GM18511 (cell line): Measurements from ENCODE around the gene FRMPD1.

ENCODE experiments used
- ATAC-seq: cut with Tn5 transposase; IDR thresholded peaks from one replicate; pipeline ENCODE4 v1.9.1; 2021; ENCODE audit warnings: mild to moderate bottlenecking, moderate library complexity; ENCODE audit not compliant: unreplicated experiment

FRMPD1 gene

GRCh38 chr9:37676411-37676830, 25.7 kb downstream of the FRMPD1 start:
- no peak for ATAC-seq

GRCh38 chr9:37677435-37677834, 26.7 kb downstream of the FRMPD1 start:
- no peak for ATAC-seq

DNA sequence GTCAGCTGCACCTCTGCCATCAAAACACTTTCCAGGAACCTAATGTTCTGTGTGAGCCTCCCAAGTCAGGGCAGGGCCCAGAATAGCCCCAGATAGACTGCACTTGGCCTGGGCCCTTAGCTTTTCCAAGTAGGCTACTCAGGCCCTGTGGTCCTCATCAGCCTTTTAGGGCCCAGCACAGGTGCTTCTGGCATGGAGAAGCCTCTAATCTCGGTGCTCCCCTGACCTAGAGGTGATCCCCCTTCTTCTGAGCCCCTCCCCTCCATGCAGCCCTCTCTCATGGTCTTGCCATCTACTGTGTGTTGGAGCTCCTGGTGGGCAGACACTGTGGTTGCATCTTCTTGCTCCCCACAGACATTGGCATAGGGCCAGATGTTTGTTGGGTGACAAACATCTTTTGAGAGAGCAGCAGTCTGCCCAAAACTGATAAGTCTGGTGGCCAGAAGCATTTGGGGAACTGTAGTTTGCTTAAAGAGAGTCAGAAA, 28.1 kb downstream of the FRMPD1 start:
- ATAC-seq = no peak

DNA sequence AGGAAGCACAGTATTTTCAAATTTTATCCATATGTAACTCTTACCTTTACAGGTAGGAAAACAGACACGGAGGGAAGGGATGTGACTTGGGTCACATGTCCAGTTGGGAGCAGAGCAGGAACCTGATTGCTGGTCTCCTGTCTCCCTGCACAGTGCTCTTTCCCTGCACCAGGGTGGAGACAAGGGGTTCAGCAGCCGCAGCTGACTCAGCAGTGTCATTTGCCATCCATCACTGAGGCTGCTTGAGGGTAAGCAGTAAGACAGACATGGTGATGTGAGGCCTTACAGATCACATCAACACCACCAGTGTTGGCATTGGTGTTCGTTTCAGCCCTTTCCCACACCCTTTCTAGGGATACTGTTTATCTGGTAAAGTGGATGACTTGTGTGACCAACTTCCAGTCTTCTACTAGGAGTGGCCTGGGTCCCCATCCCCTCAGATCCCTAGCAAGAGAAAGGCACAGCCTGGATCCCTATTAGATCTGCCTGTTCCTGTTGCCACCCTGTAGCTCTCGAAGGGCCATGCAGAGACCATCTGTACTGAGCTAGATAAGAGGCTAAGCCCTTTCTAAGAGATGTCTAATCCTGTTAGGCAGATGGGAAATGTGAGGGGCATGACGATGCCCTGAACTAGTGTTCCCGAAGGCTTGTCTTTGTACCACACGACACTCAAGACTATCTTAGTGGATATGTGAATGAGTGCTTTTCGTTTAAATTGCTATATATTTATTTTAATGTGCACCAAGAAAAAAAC, 29.1 kb downstream of the FRMPD1 start:
- ATAC-seq = no peak

DNA sequence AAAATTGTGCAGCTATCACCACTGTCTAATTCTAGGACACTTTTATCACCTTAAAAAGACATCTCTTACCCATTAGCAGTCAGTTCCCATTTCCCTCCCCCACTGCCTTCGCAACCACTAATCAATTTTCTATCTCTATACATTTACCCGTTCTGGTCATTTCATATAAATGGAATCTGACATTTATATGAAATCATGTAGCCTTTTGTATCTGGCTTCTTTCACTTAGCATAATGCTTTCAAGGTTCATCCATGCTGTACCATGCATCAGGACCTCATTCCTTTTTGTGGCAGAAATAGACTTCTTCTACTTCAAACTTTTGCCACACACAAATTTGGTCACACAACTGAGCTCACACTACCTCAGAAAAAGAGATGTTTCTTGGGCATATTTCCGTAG, 32.2 kb downstream of the FRMPD1 start:
- no peak for ATAC-seq

DNA sequence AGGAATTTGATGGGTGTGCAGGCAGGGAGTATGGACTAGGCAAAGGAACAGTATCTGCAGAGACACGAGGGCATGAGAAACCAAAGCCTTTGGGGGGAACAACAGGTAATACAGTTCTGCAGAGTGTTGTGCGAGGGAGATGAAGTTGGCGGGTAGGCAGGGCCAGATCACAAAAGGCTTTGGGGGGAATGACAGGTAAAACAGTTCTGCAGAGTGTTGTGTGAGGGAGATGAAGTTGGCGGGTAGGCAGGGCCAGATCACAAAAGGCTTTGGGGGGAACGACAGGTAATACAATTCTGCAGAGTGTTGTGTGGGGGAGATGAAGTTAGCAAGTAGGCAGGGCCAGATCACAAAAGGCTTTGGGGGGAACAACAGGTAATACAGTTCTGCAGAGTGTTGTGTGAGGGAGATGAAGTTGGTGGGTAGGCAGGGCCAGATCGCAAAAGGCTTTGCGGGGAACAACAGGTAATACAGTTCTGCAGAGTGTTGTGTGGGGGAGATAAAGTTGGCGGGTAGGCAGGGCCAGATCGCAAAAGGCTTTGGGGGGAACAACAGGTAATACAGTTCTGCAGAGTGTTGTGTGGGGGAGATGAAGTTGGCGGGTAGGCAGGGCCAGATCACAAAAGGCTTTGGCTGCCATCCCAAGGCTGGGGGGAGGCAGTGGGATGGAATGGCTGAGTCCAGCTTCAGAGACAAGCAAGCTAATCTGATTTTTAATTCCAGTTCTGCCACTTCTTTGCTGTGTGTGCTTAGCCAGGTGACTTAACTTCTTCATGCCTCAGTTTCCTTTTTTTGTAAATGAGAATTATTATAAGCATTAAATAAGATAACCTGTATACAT, 33.0 kb downstream of the FRMPD1 start:
- no peak for ATAC-seq

DNA sequence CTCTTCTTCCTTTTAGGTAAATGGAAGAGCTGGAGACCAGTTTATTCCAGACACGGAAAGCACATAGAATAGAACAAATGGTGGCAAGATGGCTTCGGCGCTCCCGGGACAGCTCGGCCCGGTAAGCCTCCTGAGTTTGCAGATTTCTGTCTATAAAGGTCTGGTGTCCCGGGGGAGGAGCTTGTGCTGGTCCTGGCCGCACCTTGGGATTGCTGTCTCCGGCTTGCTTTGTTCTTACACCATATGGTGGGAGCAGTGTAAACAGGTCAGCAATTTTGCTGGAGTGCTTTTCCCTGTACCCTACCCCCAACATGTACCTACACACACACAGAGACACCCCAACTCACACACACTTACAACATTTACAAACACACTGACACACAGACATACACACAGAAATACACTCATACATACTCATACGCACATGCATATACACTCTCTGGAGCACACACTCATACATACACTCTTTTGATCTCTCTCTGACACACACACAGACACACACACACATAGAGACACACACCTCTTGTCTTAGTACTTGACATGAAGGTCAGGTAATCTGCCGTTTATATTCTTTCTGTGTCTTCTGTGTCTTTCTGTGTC, 42.0 kb downstream of the FRMPD1 start:
- ATAC-seq = no peak

GRCh38 chr9:37693260-37693659, 42.5 kb downstream of the FRMPD1 start:
- ATAC-seq = no peak

DNA sequence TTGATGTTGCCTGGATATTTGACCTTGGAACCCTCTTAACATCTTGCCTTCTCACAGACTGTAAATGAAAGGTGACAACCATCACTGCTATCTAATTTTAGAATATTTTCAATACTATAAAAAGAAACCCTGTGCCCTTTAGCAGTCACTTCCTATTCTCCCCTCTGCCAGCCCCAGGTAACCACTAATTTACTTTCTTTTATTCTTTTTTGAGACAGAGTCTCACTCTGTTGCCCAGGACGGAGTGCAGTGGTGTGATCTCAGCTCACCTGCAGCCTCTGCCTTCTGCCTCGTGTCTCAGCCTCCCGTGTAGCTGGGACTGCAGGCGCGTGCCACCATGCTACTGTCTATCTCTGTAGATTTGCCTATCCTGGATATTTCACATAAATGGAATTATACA, 43.6 kb downstream of the FRMPD1 start:
- ATAC-seq = no peak

GRCh38 chr9:37696528-37696927, 45.8 kb downstream of the FRMPD1 start:
- ATAC-seq = no peak

- ATAC-seq = no peak
These were observed 49.4 kb downstream of the FRMPD1 start for GRCh38 chr9:37700131-37700530.

- ATAC-seq = no peak
These were observed 50.1 kb downstream of the FRMPD1 start for GRCh38 chr9:37700900-37701299.

DNA sequence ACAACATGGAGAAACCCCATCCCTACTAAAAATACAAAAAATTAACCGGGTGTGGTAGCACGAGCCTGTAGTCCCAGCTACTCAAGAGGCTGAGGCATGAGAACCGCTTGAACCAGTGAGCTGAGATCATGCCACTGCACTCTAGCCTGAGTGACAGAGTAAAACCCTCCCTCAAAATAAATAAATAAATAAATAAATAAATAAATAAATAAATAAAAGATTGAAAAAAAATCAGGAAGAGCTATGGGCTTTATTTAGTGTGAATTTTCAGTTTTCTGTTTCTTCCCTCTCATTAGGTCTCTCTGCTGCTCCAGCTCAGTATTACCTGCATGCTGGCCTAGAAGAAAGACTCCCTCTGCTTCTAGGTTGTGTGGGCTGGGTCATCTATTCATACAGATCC, 55.0 kb downstream of the FRMPD1 start:
- no peak for ATAC-seq

GRCh38 chr9:37706290-37706689, 55.5 kb downstream of the FRMPD1 start:
- ATAC-seq = no peak

DNA sequence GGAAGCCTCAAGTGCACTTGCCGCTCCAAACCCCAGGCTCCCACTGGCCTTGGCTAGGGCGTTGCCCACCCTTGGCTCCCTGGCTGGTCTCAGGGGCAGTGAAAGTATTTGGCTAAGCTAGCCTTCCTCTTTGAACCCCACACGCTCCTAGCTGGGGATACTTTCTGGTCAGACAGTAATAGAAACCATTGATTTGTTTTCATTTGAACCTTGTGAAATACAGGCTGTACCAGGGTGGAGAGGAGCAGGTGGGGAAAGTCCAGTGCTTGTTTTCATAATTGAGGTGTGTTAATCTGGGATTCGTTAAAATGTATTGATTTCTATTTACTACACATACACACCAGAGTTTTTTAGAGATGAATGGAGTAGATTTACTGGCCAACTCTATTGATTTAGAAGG, 57.0 kb downstream of the FRMPD1 start:
- no peak for ATAC-seq

- ATAC-seq = no peak
These were observed 59.3 kb downstream of the FRMPD1 start for GRCh38 chr9:37710046-37710445.

DNA sequence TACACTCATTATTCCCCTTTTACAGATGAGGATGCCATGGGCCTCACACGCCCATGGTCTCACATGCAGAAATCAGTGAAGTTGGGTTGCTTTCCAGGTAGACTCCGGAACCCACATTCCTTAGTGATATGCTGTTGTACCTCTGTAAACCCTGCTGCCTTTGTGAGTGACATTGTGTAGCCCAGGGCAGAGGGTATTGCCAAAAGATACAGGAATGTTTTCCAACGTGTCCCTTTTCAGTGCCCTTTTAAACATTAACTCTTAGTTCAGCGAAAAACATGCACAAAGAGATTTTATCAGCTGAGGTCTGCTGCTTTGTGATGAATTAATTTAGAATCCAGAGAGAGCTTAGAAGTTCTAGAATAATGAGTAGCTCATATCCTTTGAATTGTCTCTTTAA, 64.5 kb downstream of the FRMPD1 start:
- ATAC-seq = no peak

DNA sequence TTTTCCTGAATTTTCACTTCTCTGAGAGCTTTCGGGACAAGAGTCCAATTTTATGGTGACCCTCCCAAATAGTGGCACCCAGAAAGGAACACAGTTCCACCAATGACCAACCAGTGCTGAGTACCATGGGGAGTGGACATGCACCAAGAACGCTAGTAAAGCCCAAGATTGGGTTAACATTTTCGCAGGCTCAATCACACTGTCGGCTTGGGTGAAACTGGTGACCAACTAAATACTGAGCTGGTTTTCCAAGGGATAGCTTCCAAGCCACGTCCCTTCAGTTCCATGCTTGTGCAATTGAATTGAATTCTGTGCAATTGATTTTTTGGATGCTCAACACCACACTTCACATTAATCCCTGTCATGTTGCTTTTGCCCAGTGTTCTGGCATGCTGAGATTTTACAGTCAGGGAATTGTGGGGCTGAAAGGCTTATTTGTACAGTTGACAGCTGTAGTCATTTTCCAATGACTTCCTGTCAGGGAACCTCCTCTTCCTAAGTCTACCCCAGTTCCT, 65.3 kb downstream of the FRMPD1 start:
- no peak for ATAC-seq

- no peak for ATAC-seq
These were observed 68.8 kb downstream of the FRMPD1 start for GRCh38 chr9:37719526-37719925.

GRCh38 chr9:37727013-37727412, 76.3 kb downstream of the FRMPD1 start:
- no peak for ATAC-seq

DNA sequence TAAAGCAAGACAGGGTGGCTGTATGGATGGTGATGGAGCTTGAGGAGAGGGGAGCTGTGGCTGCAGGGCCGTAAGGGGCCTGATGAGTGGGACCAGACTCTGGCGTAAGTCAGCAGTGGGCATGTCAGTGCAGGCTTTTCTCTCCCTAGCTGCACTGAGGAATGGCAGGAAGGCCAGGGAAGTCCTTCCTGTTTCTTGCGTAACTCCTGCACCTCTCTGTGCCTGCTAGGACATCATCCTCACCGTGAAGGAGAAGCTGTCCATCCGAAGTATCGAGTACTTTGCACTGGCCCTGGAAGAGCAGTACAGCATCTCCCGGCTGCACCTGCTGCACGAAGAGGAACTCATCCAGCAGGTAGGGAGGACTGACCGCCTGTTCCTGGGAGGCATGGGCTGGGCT, 78.7 kb downstream of the FRMPD1 start:
- no peak for ATAC-seq

GRCh38 chr9:37730256-37730655, 79.5 kb downstream of the FRMPD1 start:
- no peak for ATAC-seq
